ENCODE data around the gene CPVL.

Gene CPVL

DNA sequence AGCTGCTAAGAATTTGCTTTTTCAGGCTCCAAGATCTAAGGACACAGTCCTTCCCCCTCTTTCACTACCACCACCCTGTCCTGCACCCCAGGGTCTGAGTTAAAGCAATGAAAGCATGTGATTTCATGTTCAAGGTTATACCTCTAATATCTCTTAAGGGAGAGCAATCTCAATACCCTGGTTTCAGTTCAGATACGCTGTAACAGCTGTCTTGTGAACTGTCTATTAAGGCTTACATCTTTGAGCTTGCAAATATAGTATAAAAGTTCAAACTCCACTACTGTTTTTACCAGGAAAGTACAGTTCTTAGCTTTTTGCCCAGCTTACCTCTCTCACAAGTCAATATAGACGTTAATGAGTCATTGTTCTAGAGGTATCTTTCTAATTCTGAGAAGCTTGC, 2.6 kb downstream of the CPVL start:
- TF ChIP-seq, protein P1, sequence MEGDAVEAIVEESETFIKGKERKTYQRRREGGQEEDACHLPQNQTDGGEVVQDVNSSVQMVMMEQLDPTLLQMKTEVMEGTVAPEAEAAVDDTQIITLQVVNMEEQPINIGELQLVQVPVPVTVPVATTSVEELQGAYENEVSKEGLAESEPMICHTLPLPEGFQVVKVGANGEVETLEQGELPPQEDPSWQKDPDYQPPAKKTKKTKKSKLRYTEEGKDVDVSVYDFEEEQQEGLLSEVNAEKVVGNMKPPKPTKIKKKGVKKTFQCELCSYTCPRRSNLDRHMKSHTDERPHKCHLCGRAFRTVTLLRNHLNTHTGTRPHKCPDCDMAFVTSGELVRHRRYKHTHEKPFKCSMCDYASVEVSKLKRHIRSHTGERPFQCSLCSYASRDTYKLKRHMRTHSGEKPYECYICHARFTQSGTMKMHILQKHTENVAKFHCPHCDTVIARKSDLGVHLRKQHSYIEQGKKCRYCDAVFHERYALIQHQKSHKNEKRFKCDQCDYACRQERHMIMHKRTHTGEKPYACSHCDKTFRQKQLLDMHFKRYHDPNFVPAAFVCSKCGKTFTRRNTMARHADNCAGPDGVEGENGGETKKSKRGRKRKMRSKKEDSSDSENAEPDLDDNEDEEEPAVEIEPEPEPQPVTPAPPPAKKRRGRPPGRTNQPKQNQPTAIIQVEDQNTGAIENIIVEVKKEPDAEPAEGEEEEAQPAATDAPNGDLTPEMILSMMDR (IDR thresholded peaks at IDR 0.05; ENCODE audit: low read depth, low read length), result no peak
- H3K4me3 ChIP-seq (ENCODE audit: low read depth, low read length), result no peak overlapping the region

DNA sequence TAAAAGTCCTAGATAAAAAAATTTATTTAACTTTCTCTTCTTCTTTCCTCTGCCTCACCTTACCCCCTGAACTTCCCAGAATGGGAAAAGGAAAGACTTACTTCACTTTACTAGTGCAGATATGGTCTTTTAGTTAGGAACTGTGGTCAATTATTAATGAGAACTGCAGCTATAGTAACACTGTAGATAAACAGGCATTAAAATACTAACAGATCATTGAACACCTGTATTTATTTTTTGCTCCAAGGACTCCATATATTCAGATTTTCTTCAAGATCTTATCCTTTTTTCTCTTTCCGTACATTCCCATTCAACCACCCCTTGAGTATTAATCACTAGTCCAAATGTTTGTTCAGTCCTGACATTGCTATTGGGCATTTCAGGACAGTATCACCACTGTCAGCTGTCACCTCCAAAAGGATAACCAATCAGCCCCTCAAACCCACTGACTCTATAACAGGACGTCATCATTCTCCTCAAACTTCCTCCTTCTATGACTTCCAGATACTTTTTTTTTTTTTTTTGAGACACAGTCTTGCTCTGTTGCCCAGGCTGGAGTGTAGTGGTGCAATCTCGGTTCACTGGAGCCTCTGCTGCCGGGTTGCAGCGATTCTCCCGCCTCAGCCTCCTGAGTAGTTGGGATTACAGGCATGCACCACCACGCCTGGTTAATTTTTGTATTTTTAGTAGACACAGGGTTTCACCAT, 4.2 kb downstream of the CPVL start:
- no peak overlapping the region for H3K4me3 ChIP-seq (ENCODE audit: low read depth, low read length)
- TF ChIP-seq, protein P1 (IDR thresholded peaks at IDR 0.05; ENCODE audit: low read depth, low read length), result no peak

DNA sequence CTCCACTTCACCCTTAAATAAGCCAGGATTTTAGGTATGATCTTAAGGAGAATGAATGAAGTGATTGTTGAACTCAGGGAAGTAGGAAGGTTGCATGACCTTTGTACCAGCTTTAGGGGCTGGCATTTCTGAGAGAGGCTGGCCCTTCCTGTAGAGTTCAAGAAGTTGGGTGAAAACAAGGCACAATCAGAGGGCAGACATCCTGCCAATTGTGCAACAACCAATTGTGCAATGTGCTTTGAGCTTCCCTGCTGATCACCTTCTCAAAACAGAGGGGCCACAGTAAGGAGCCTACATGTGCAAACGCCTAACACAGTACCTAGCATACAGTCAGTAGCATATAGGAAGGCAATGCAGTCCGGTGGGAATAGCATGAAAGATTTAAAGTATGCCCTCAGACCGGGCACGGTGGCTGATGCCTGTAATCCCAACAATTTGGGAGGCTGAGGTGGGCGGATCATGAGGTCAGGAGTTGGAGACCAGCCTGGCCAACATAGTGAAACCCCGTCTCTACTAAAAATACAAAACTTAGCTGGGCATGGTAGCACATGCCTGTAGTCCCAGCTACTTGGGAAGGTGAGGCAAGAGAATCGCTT, 5.4 kb downstream of the CPVL start:
- TF ChIP-seq, protein P1 (IDR thresholded peaks at IDR 0.05; ENCODE audit: low read depth, low read length), result no peak
- no peak overlapping the region for H3K4me3 ChIP-seq (ENCODE audit: low read depth, low read length)

DNA sequence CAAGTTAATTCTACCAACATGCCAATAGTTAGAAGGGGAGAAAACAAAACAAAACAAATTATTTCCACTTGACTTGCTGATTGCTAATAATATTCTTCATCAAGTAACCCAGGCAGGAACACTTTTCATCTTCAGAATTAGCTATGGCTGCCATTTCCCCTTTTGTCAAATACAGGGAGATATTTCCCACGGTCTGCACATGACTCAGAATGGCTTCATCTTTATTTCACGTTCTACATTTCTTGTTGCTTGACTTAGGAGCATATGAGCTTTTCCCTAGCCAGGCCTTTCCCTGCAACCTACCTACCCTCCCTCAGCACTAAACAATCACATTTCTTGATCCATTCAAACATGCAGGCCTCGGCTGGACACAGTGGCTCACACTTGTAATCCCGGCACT, 6.5 kb downstream of the CPVL start:
- TF ChIP-seq, protein P1 (IDR thresholded peaks at IDR 0.05; ENCODE audit: low read depth, low read length), result no peak
- H3K4me3 ChIP-seq (ENCODE audit: low read depth, low read length), result no peak overlapping the region

DNA sequence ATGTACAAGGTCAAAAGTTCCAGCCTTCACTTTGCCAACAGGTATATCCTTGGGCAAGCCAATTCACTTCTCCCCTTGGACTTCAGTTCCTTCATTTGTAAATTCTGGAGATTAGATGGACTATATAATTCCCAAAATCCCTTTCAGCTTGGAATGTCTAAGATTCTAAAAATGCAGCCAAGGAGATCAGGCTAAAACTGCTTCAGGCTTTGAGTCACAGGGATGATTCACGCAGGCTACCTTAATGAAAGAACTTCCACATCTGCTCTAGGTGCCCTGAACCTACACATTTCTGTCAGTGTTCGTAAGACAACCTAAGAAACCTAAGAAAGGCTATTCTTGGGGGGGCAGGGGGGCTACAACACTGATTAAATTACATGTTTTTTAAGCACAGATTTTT, 7.1 kb downstream of the CPVL start:
- TF ChIP-seq, protein P1 (IDR thresholded peaks at IDR 0.05; ENCODE audit: low read depth, low read length), result no peak

DNA sequence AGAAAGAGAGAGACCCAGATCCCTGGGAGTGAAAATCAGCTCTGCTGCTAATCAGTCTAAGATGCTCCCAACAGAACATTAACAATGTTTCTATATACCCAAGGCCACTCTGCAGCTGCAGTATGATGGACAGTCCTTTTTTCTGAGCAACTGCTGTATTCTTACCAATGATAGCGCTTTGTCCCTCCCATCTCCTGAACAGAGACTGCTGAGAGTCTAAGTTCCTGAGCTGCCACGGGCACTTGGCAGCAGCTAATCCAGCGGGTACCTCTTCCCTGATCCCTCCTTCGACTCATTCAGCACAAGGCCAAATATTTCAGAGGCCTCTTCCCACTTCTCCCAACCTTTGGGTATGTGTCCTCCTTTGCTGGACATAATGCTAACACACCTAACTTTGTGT, 7.7 kb downstream of the CPVL start:
- H3K4me3 ChIP-seq (ENCODE audit: low read depth, low read length), result no peak overlapping the region
- TF ChIP-seq, protein P1 (IDR thresholded peaks at IDR 0.05; ENCODE audit: low read depth, low read length), result no peak

More for the DNA sequence above, 7.1 kb downstream of the CPVL start:
- H3K4me3 ChIP-seq (ENCODE audit: low read depth, low read length), result no peak overlapping the region

DNA sequence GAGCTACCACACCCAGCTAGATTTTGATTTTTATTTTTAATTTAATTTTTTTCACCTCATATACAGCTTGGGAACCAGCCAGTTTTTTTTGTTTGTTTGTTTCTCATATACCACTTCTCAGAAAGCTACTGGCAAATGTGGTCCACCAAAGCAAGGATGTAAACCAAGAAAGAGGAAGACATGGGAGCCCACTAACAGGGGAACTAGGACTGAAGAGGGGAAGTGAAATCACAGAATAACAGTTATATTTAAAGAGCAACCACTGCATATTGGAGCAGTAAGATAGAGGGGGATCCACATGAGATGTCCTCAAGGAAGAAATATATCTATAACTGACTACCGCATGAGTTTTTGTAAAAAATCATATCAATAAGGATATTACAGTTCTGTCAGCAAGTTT, 10.5 kb downstream of the CPVL start:
- TF ChIP-seq, protein P1 (IDR thresholded peaks at IDR 0.05; ENCODE audit: low read depth, low read length), result no peak
- H3K4me3 ChIP-seq (ENCODE audit: low read depth, low read length), result no peak overlapping the region
